NCI-H2107 treated with DMSO at 0.1 percent for 48 hours (cell line): ENCODE data around the gene SYTL1.
A peak's percentile ranks its signal among the peaks of the same experiment; 100 is the strongest.

ENCODE experiments used
- DNase-seq: peaks from one replicate; lab custom pipeline; 2025; ENCODE audit not compliant: unreplicated experiment; lab: John Stamatoyannopoulos, UW

Gene SYTL1, protein sequence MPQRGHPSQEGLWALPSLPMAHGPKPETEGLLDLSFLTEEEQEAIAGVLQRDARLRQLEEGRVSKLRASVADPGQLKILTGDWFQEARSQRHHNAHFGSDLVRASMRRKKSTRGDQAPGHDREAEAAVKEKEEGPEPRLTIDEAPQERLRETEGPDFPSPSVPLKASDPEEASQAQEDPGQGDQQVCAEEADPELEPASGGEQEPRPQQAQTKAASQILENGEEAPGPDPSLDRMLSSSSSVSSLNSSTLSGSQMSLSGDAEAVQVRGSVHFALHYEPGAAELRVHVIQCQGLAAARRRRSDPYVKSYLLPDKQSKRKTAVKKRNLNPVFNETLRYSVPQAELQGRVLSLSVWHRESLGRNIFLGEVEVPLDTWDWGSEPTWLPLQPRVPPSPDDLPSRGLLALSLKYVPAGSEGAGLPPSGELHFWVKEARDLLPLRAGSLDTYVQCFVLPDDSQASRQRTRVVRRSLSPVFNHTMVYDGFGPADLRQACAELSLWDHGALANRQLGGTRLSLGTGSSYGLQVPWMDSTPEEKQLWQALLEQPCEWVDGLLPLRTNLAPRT

DNA sequence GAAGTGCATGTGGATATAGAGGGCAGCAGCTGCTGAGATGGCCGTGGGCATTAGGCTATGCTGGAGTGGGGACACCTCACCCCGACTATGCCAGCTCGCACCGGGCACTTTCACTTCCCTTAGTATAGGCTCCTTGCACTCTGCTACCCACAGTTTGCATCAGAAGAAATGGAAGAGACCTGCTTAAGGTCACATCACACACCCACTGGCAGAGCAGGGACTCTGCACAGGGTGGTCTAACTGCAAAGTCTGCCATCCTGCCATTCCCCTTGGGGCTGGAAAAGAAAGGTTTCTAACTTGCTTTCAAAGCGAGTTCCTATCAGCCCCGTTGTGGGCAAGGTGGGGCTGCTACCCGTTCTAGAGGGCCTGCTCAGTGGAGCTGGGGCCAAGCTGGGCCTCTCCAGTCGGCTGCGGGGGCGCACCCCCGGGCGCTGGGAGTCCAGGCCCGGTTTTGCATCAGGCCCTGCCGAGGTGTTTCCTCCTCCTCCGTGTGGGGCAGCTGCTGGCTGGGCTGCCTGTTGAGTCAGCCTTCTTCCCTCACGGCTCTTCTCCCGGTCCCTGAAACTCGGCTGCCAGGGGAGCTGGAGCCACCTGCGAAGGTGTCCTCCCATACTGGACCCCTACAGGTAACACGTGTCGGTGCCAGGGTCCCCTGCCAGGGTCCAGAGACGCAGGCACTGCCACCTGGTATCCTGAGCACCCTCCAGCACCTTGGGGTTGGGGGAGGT is at the start of gene SYTL1:
Gene SYTL1, plus strand, starts transcription at position 498 of the 728 bp plus-strand sequence. CDS start 3,313 bp downstream, outside the sequence.
- DNase-seq = peak; percentile 49

DNA sequence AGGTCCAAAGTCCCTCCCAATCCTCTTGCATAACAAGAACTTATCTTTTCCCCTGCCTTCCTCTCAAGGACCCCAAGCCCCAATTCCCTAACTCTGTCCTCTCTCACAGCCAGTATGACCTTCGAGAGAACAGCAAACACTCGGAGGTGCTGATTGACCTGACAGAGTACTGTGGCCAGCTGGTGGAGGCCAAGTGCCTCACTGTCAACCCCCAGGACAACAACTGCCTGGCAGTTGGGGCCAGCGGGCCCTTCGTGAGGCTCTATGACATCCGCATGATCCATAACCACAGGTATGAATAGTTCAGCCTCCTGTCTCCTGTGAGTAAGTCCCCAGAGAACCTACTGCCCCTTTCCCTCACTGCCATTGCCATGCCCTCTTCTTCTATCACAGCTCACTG is 49.7 kb upstream of the SYTL1 start:
- no peak for DNase-seq

DNA sequence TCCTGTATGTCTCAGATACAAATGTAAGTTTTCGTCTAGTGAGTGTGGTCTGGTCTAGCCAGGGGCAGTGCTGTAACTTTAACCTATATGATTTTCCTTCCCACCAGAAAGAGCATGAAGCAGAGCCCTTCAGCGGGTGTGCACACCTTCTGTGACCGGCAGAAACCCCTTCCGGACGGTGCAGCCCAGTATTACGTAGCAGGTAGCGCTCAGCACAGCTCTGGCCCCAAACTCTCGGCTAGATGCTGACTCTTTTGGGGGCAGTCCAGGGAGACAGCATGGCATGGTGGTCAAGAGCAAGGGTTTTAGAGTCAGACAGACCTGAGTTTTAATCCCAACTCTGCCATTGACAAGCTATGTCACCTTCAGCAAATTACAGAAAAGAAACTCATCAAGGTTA is 47.9 kb upstream of the SYTL1 start:
- DNase-seq = no peak

- peak; percentile 78 for DNase-seq
Measured at GRCh38 chr1:27296773-27297291, 45.0 kb upstream of the SYTL1 start.

DNA sequence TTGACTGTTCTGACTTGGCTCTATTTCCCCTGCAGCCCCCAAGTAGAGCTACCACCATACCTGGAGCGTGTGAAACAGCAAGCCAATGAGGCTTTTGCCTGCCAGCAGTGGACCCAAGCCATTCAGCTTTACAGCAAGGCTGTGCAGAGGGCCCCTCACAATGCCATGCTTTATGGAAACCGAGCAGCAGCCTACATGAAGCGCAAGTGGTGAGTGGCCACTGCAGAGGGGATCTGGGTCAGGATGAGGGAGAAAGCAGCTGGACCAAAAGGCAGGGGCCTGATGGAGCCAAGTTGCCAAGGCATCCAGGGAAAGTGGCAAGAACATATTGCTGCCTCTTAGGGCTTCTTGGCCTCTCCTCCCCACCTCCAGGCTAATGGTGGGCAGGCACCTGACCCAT is 43.9 kb upstream of the SYTL1 start:
- no peak for DNase-seq

- DNase-seq = no peak
Measured at GRCh38 chr1:27298632-27299384, 43.0 kb upstream of the SYTL1 start.

- DNase-seq = no peak
Measured at GRCh38 chr1:27299385-27300271, 42.2 kb upstream of the SYTL1 start.

- DNase-seq = peak; percentile 95
Measured at GRCh38 chr1:27300341-27301051, 41.3 kb upstream of the SYTL1 start.

- no peak for DNase-seq
Measured at GRCh38 chr1:27301052-27301422, 40.8 kb upstream of the SYTL1 start.

DNA sequence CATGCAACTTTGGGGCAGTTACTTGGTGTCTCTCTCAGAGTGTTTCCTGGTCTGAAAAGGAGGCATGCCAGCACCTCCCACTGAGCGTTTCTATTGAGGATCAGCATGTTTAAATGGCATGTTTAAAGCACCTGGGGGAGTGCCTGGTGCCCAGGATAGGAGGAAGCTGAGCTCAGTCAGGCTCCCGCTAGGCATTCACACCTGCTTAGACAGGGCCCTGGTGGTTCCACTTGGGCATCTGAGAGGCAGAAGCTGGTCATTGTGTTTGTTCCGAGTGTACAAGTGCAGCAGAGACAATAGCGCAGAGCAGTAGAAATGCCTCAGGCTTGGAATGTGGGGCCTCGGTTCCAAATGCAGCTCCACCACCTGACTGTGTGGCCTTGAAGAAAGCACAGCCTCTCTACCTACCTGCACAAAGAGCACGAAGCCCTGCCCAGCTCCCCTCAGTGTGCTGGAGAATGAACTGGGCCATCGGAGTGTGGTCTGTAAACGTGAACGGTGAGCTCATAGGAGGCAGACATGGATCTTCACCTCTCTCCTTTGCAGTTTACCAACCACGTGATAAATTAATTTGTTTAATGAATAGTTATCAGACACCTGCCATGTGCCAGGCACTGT is 40.1 kb upstream of the SYTL1 start:
- peak; percentile 97 for DNase-seq

- no peak for DNase-seq
Measured at GRCh38 chr1:27302612-27303011, 39.2 kb upstream of the SYTL1 start.

- DNase-seq = no peak
Measured at GRCh38 chr1:27303509-27303908, 38.3 kb upstream of the SYTL1 start.

DNA sequence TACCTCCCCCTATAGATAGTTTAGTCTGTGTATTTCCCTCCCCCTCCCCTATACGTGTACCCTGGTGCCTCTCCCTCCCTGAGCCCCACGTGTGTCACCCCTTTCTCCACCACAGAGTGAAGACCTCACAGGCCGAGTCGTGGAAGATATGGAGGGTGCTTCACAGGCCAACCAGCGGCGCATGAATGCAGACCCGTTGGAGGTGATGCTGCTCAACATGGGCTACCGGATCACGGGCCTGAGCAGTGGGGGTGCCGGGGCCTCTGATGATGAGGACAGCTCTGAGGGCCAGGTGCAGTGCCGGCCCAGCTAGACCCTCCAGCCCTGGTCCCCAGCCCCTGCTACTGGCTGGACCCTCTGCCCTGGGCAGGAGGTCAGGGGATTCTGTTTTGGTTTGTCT is 35.8 kb upstream of the SYTL1 start:
- no peak for DNase-seq

- DNase-seq = peak; percentile 86
Measured at GRCh38 chr1:27306892-27307761, 34.7 kb upstream of the SYTL1 start.

DNA sequence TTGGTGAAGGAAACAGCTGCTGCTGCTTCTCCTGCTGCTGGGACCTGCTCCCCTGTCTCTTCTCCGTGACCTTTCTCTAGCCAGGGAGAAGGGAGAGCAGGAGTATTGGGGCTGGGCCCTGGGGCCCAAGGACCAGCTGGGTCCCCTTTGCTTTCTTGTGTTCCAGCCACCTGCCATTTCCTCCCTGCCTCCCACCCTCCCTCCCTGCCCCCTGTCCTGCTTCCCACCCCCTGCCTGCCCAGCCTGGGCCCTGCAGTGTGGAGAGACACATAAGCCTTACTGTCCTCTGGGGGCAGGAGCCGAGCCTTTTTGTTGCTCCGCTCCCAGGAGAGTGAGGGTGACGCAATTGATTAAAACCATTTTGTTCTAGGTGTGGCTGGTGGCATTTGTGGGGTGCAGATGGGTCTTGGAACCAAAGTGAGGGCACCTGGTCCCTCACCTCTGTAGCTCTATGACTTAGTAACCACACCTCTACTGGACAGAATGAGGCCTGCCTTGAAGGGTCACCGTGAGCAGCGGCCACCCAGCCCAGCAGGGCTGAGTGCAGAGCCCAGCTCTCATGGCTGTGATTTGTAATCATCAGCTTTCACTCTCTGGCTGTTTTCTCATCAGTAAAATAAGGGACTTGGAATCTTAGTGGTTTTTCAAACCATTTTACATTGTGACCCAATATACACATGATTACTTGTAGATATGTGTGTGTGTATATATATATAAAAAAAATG is 33.8 kb upstream of the SYTL1 start:
- peak; percentile 70 for DNase-seq

DNA sequence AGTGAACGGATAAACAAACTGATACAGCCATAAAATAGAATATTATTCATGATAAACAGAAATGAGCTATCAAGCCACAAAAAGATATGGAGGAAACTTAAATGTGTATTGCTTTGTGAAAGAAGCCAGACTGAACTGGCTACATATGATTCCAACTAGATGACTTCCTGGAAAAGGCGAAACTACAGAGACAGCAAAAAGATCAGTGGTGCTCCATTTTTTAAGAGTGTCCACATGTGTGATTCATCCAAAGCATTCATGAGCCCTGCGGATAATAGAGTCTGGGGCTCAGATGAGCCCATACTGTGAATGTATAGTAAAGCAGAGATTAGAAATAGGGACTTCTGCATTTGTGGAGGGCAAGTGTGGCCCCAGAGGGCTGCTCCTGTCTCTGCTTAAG is 27.7 kb upstream of the SYTL1 start:
- DNase-seq = no peak

- no peak for DNase-seq
Measured at GRCh38 chr1:27314737-27315136, 27.1 kb upstream of the SYTL1 start.
